HG02870 (cell line): Measurements from ENCODE around the gene HARS1.
"Not testable (repeated sequence)": the region's sequence is repeated elsewhere in the genome, so short reads cannot be mapped to it uniquely, and the experiment has no call there.

Source experiments
- ATAC-seq: cut with Tn5 transposase; IDR thresholded peaks from one replicate; pipeline ENCODE4 v1.9.1; 2021; ENCODE audit warnings: mild to moderate bottlenecking, moderate library complexity; ENCODE audit not compliant: unreplicated experiment

The HARS1 gene

DNA sequence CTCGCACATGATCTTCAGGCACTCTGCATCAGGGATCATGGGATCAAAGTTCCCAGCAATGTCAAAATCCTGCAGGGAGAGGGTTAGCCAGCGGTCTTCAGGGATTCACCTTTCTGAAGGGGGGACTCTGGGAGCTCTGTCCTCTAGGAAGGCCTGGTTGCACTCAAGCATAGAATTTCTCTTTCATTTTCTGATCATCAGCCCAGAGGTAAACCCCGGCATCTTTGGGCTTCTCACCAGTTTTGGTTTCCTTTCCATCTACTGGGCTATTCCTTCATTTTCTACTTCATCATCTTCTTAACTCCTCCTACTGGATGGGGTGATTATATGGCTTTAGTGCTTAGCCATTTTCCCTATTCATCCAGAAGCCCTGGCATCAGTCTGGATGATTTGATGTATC is 13.2 kb downstream of the HARS1 start:
- peak; percentile 42 for ATAC-seq

DNA sequence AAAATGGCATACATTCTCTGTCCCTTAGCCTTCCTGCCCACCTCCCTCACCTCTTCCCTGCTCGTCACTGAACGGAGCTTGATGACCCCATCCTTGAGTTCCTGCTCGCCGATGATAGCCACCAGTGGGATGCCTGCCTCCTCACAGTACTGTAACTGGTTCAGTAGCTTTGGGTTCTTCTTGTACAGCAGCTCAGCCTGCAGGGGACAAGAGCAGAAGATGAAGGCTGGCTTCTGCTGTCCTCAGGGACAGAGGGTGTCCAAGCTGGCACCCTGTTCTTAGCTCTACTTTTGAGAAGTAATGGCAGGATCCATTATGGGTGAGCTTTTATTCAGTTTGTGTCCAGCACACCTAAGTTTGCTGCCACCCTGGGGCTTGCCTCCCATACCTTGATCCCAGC is 16.5 kb downstream of the HARS1 start:
- no peak for ATAC-seq

DNA sequence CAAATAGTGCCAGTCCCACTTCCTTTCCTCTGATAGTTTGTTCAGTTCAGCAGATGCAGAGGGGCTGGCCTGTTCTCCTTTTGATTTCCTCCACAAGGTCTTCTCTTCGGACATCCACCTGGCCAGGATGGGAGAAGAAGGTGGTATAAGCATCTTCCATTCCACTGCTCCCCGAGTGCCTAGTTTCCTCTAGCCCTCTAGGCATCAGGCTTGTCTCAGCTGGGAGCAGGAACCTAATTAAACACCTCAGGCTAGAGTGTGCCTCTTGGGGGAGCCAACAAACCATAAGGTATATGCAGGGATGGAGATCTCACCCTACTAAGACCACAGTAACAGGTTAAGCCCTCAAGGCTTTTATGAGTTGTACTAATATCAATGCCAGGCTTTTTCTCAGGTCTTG is 17.0 kb downstream of the HARS1 start:
- ATAC-seq, result no peak

DNA sequence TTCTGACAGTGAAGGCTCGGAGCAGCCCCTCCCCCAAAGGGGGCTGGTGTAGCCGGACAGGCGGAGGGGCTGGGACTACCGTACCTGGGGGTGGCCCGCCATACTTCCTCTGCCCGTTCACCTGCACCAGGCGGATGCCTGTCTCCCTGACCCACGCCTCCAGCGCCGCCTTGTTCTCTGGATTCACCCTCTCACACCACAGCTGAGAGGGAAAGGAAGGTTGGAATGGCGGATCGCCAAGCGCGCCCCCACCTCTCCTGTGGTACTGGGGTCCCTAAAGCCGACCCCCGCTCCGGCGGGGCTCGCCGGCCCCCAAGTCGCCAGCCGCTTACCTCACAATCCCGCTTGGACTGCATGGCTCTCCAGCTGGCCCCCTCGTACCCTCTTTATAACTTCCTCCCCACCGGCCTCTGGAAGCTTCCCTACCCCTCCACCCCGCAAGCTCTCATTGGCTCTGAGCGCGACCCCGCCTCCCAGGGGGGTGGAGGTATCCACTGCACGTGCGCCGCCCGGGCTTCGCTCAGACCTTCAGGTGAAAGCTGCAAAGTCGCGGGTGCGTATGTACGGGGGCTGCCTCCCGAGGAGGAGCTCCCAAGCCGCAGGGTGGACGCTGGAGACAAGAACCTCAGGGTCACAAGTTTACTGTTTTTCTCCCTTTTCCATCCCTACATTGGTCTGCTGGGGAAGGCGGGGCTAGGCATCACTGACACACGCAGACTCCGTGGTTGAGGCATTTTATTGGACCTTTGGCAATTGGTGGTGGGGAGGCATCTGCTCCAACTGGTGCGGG is 17.8 kb downstream of the HARS1 start, which contains the start of gene DND1:
DND1 (minus strand) TSS at position 390 of the 790 bp plus-strand sequence; CDS start at position 356, 34 bp downstream.
- ATAC-seq, result no peak

DNA sequence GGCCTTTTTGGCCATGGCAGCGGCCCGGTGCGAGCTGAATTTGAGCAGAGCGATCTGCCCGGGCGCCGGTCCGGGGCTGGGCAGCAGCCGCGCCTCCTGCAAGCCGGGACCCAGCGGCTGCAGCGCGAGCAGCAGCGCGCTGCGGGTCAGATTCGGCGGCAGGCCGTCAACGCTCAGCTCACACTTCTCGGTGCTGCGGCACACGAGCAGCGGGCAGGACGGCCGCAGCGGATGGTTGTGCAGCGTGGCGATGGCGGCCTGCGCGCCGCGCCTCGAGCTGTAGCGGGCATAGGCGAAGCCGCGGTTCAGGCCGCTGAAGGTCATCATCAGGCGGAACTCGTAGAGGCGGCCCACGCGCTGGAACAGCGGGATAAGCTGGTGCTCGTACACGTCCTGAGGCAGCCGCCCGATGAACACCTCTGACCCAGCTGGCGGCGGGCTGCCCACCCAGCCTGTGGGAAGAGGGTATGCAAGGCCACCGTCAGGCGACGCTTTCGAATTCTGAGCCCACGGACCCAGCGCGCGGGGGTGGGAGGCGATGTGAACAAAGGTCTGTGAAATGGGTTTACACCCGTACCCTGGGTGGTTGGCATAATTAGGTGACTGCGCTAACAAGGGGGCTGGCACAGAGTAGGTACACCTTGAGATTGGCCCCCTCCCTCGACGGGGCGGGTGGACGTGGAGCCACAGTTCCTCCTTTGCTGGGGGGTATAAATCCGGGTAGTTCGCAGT is 18.5 kb downstream of the HARS1 start:
- ATAC-seq, result no peak

DNA sequence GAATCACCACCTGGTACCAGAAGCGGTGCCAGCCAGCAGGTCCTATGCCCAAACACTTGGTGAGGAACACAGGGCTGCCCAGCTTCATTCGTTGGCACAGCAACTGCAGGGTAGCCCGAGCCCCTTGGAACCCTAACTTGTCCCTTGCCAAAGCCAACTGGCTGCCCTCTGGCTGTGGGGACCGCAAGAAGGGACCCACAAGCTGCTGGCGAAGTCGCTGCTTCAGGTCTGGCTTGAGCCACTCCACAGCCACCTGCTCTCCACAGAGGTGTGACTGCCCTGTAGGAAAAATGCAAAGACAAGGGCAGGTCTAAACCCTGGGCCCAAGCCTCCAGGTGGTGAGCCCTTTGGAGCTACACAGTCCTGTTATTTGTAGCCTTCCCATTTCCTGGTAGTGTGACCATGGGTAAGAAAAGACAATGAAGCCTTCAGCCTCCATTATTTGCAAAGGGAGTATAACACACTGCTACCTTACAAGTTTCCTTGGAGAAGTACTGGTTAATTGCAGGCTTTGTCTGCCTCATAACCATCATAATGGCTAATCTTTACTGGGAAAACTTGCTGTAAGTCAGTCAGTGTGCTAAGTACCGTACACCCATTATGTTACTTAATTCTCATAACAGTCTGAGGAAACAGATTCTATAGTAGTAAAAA is 19.6 kb downstream of the HARS1 start:
- no peak for ATAC-seq

DNA sequence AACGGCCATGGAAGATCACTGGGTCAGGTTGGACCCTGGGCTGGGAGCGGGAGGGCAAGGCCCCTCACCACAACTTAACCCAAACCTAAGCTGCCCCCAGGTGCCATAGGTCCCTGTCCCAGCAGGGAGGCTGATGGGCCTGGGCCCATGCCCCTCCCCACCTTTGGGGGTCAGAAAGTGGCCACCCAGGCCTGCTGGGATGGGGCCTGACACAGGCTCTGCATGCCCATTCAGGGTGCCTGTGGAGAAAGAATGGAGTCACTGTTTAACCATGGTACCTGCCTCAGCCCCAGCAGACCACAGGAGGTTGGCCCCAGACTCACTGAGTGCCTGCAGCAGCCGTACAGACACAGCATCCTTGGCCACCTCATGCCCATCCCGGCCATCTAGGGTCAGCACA is 20.1 kb downstream of the HARS1 start:
- ATAC-seq, result not testable (repeated sequence)

DNA sequence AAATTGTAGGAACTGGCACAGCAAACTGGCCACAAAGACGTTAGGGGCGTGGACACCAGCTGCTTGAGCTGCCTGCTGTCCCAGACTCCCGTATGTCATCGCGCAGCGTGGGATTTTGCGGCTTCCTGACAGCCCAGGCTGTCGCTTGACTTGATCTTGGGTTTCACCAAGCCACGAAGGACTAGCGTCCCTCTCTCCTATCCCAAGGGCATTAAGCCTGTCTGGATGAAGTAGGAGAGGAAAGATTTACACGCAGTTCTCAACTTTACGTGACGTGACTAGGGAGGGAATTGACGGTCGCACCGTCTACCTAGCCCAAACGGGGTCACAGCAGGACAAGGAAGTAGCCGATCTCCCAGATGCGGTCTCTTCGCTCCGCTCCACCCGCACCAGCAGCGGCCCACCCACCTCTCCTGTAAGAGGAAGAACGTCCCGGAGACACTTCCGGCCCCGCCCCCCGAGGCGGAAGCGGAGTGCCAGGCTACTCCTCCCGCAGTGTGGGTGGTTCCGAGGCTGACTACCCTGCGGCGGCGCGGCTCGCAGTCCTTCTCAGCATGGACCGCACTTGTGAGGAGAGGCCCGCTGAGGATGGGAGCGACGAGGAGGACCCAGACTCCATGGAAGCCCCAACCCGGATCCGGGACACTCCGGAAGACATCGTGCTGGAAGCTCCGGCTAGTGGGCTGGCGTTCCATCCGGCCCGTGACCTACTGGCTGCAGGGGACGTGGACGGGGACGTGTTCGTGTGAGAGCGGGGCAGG is 26.6 kb downstream of the HARS1 start, which contains the start of gene WDR55:
WDR55 (plus strand) TSS at position 546 of the 761 bp plus-strand sequence; CDS start at position 555, 9 bp downstream.
- ATAC-seq, result peak; percentile 95

DNA sequence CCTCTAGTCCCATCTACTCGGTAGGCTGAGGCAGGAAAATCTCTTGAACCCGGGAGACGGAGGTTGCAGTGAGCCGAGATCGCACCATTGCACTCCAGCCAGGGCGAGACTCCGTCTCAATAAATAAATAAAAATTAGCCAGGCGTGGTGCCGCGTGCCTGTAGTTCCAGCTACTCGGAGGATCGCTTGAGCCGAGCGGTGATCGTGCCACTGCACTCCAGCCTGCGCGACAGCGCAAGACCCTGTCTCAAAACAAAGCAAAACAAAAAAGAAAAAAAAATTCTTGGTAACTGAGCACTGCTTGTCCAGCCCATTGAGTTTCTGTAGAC is 27.2 kb downstream of the HARS1 start:
- ATAC-seq, result no peak

DNA sequence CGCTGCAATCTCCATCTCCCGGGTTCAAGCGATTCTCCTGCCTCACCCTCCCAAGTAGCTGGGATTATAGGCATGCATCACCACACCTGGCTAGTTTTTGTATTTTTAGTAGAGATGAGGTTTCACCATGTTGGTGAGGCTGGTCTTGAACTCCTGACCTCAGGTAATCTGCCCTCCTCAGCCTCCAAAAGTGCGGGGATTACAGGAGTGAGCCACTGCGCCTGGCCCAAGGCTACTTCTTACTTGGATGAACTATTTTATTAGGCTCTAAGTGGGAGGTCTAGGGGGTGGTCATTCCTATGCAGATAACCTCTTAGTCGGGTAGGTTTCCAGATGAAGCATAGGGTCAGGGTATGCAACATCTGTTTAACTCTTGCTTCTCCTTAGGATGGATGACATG is 30.8 kb downstream of the HARS1 start:
- not testable (repeated sequence) for ATAC-seq

DNA sequence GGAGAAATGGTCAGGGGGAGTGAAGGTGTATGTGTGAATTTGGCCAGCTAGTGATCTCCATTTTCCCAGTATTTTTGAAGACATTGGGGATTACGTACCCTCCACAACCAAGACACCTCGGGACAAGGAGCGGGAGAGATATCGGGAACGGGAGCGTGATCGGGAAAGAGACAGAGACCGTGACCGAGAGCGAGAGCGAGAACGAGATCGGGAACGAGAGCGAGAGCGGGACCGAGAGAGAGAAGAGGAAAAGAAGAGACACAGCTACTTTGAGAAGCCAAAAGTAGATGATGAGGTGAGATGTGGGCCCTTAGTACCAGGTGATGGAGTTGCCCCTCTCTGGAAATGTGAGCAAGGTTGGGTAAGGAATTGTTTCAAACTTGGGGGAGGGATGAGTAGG is 32.3 kb downstream of the HARS1 start:
- no peak for ATAC-seq

DNA sequence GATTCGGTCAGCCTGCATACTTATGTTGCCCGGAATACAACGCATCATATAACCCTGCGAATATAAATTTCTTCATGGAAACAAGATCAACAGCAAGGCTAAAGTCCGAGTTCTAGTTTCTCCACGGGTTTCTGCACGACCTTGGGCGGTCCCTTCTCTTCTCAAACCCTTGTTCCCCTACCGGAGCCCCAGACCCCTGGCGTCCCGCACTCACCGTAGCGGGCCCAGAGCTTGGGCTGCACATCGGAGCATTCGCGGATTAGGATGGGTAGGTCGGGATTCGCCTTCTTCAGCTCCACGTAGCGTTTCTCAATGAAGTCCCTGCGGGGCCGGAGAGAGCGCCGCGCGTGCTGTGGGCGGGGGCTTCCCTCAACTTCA is 44.1 kb downstream of the HARS1 start:
- no peak for ATAC-seq

DNA sequence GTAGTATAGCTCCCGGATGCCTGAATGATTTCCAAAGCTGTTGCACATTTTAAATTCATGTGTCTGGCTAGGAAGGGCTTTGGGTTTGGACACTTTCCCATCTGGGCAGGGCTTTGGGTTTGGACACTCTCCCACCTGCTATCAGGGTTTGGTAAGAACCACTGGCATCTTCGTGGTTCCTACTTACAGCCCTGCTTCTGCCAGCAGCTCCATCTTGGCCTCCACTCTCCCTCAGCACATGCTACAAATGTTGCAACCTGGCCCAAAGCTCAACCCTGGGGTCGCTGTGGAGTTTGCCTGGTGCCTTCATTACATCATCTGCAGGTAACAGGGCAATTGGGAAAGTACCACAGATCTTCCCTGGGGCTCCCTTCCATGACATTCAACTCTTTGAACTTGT is 48.5 kb downstream of the HARS1 start:
- no peak for ATAC-seq

DNA sequence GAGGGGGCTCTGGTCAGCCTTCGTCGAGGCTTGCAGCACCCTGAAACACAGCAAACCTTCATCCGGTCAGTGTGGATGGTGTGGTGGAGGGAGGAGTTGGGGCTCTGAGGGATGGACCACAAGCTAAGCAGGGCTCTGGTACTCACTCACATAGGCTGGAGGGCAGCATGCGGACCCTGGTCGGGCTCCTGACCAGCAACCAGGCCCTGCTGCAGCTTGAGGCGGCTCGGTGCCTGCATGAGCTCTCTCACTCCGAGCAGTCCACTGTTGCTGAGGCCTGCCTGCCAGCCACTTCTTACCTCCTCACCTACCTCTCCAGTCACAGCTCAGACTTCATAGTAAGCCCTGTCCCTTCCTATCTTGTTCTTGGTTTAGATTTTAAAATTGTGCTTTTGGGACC is 49.5 kb downstream of the HARS1 start:
- ATAC-seq, result no peak

DNA sequence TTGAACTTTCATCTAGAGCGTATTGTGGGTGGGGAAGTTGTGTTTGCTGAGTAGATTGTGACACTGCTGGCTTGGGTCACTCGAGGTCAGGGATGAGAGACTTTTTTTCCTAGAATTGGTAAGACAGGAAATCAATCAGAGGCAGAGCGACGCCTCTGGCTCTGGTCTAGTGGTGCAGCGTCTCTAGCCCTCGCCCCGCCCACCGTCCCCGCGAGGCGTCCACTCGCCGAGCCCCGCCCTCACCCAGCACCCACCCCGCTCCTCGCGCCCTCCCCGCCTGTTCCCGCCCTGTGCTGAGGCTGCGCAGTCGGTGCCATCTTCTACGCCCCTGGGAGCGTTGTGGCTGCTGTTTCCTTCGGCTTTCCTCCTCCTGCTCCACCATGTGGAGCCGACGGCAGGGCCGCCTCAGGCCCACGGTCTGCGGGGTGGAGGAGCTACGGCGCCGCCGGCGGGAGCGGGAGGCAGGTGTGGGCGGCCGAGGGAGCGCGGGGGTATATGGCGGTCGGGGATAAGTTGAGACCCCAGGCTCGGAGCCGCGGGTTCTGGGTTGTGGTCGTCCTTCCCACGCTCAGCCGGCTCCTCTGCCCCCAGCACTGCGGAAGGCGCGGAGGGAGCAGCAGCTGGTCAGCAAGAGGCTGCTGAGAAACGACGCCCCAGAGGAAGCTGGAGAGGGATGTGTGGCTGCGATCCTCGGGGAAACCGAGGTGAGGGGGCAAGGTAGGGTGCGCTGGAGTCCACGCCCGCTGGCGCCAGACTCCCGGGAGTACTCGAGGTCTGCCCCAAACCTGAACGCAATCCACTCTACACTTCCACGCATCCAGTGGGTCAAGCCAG is 51.8 kb downstream of the HARS1 start, which contains the start of gene TMCO6:
TMCO6 (plus strand) TSS at position 304 of the 834 bp plus-strand sequence; CDS start at position 381, 77 bp downstream.
- peak; percentile 86 for ATAC-seq

DNA sequence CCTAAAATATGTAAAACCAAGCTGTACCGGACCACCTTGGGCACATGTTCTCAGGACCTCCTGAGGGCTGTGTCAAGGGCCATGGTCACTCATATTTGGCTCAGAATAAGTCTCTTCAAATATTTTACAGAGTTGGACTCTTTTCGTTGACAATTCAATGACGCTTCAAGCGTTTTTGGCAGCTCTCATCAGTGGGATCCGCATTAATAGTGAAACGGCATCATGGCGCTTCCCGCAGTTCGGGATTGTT is 52.3 kb downstream of the HARS1 start:
- not testable (repeated sequence) for ATAC-seq

DNA sequence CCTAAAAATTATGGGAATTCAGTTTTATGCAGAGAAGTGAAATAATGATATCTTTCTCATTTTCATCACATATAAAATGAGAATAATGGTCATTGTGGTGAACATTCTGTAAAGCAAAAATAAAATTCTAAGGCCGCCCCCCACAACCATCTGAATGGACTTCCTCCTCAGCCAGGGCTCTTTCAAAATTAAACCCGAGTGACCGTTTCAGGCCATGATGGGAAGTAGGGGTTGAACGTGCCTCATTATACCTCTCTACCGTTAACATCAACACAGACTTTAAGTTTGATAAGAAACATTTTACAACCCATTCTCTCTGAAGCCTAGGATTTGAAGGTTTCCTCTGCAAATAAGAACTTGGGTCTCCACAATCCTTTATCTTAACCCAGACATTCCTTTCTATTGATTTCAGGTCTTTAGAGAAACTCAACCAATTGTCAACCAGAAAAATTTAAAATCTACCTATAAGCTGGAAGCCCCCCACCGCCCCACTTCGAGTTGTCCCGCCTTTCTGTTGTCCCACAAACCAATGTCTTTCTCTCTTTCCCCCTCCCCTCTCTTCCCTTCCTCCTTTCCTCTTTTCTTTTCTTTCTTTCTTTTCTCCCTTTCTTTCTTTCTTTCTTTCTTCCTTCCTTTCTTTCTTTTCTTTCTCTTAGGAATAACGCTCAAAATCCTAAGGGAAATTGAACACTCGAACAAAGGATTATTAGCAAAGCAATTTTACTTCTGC is 53.6 kb downstream of the HARS1 start:
- no peak for ATAC-seq

DNA sequence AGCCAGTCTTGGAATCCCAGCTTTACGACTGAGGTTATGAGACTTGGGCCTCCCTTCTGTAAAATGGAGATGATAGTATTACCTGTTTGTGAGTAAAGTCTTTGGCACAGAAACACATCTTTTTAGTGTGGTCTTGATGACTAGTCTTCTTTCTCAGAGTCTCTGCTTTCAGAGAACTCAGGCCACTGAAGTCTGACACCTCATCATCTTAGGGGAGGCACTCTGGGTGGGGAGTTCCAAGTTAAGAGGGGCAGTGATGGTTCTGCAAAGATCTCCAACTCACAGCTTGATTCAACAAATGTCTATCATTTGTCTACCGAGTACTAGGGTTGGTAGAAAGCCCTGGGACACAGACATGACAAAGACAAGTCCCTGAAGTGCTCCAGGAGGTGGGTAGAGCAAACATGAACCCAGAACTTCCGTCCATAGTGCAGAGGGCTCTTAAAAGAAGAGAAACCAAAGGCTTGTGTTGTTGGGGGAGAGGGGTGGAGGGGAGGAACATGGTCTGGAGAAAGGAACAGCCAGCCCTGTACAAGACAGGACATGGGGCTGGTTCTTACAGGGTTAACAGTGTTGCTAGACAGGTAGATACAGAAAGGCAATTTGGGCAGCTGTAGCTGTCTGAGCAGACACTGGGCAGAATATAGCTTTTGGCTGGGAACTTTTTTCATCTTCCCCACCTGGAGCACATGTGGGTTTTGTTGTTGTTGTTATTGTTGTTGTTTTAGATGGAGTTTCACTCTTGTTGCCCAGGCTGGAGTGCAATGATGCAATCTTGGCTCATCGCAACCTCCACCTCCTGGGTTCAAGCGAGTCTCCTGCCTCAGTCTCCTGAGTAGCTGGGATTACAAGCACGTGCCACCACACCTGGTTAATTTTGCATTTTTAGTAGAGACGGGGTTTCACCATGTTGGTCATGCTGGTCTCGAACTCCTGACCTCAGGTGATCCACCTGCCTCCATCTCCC is 55.6 kb downstream of the HARS1 start:
- no peak for ATAC-seq

DNA sequence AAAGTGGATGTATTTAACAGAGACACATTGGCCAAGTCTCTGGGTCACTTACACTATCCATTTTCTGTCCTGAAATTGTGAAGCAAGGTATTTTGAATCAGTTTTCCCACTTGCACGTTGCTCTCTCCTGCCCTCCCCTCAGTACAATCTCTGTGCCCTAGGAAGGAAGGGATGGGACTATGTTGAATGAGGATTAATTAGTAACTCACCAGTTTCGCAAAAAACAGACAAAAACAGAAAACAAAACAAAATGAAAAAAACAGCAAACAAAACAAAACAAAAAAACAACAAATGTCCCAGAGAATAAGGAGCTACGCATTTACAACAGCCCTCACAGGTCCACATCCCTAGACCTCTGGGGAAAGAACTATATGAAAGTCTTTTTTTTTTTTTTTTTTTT is 57.1 kb downstream of the HARS1 start:
- no peak for ATAC-seq
